GM19240 (cell line): ENCODE results near the gene TMEM120B.
"Not testable (repeated sequence)": the region's sequence is repeated elsewhere in the genome, so short reads cannot be mapped to it uniquely, and the experiment has no call there.

ENCODE experiments used
- DNase-seq: peaks from one replicate; pipeline ENCODE4 v3.0.0; 2011; ENCODE audit warnings: low spot score; ENCODE audit not compliant: insufficient read length

TMEM120B gene

GRCh38 chr12:121745545-121745944 is 33.0 kb downstream of the TMEM120B start:
- DNase-seq, result not testable (repeated sequence)

- no peak for DNase-seq
Measured at GRCh38 chr12:121748218-121748570, 35.6 kb downstream of the TMEM120B start.

GRCh38 chr12:121748571-121749265 is 36.2 kb downstream of the TMEM120B start:
- DNase-seq, result no peak

- no peak for DNase-seq
Measured at GRCh38 chr12:121749267-121749666, 36.7 kb downstream of the TMEM120B start.

GRCh38 chr12:121750507-121750955 is 38.0 kb downstream of the TMEM120B start:
- no peak for DNase-seq

- DNase-seq, result no peak
Measured at GRCh38 chr12:121751034-121751433, 38.5 kb downstream of the TMEM120B start.

GRCh38 chr12:121751749-121752351 is 39.3 kb downstream of the TMEM120B start:
- no peak for DNase-seq

DNA sequence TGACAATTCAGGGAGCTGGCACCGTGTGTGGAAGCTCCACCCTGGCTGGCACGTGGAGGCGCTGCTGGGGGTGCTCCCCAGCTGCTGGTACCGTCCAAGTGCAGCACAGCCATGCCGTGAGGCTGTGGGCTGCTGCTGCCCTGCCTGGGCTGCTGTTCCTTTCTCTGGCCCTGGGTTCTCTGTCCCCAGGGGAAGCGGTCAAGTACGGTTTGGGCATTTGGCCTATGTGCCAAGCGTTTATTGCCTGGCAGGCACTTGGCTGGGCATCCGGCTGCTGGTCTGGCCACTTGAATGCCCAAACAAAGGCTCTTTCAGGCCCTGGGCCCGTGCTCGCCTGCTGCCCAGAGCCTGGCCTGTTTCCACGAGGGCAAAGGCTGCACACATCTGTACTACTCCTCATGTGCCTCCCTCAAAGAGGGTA is 41.3 kb downstream of the TMEM120B start:
- DNase-seq, result no peak

- DNase-seq, result no peak
Measured at GRCh38 chr12:121754836-121755235, 42.3 kb downstream of the TMEM120B start.

- DNase-seq, result no peak
Measured at GRCh38 chr12:121755591-121755990, 43.0 kb downstream of the TMEM120B start.

GRCh38 chr12:121758536-121758935 is 46.0 kb downstream of the TMEM120B start:
- not testable (repeated sequence) for DNase-seq

- no peak for DNase-seq
Measured at GRCh38 chr12:121762269-121762668, 49.7 kb downstream of the TMEM120B start.

DNA sequence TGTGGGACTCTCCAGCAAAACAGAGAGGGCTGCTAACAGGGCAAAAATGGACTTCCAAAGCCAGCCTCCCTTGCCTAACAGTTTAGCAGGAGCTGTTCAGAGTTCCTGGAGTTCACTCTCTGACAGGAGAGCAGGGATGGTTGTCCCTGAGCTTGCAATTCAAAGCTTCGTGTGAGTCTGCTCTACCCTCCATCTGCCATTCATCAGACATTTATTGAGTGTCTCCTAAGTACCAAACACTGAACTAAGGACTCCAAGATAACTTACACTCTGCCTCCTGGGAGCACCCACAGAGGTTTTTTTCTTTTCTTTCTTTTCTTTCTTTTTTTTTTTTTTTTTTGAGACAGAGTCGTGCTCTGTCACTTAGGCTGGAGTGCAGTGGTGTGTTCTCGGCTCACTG is 52.3 kb downstream of the TMEM120B start:
- no peak for DNase-seq

GRCh38 chr12:121765573-121765972 is 53.0 kb downstream of the TMEM120B start:
- DNase-seq, result no peak

DNA sequence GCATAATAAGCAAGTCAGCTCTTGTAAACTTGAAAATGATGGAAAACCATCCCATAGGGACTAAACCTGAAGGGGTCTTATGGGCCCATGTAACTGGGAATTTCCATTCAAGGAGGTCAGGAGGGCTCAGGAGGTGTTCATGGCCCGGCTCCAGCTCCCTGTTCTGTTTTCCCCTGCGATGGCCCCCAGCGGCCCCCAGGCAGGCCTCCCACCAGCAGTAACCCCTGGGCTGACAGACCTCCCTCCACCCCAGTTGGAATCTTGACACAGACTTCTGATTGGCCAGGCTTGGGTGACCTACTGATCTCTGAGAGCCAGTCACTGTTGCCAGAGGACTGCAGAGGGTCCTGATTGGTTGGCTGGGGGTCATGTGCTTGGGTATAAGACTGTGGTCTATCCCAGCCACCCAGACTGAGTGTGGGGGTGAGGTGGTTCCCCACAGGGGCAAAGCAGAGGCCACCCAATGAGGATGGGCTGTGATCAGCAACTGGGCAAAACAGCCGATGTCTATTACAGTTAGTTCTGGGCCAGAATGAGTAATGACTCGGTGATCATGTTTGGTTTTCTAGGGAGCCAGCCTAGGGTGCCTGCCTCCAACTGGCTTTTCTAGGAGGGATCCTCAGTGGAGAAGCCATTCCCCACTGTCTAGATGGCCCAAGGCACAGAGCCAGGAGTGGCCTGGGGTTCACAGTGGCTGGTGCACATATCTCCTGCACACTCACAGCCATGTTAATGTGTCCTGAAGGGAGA is 53.9 kb downstream of the TMEM120B start:
- DNase-seq, result no peak

DNA sequence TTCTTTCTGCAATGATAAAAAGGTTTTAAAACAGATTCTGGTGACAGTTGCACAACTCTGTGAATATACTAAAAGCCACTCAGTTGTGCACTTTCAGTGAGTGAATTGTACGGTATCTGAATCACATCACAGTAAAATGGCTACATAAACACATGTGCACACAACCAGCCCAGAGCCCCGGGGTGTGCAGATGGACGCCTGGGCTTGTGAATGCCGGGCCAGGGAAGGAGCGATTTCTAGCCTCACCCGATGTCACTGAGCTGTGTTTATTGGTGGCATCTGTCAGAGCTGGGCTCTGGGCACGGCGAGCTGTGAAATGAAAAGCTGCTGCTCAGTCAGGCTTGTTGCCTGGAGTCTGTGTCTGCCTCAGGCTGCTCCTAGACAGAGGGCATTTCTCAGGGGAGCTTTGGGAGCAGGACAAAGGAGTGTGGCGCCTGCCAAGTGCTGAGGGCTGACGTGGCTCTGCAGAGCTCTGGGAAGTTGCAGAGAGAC is 55.0 kb downstream of the TMEM120B start:
- DNase-seq, result no peak

DNA sequence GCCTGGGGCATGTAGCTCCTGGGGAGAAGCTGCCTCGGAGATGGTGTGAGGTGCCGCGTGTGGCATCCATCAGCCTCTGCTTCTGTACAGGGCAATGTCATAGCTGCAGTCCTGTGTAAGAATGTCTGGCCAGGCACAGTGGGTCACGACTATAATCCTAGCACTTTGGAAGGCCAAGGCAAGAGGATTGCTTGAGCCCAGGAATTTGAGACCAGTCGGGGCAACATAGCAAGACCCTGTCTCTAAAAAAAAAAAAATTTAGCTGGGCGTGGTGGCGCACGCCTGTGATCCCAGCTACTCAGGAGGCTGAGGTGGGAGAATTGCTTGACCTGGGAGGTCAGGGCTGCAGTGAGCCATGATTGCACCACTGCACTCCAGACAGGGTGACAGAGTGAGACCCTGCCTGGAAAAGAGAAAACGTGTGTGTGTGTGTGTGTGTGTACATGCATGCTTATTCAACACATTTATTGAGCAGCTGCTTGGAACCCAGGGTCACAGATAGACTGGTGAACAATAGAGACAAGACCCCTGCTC is 56.8 kb downstream of the TMEM120B start:
- DNase-seq, result no peak

GRCh38 chr12:121769831-121770301 is 57.3 kb downstream of the TMEM120B start:
- no peak for DNase-seq

DNA sequence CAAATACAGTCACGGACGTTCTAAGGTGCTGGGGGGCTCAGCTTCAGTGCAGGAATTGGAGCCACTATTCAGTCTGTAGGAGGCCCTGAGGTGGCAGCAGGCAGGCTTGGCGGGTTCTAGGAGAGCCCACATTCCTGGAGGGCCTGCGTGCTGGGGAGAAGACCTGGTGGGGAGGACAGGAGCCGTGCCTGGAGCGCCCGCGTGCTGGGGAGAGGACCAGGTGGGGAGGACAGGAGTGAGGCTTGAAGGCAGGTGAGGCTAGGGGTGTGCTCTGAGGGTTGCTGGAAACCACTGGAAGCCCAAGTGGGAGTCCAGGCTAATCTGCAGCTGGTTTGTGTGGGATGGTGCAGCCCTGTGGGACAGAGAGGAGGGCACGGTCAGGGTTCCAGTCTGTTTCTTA is 57.8 kb downstream of the TMEM120B start:
- DNase-seq, result no peak

DNA sequence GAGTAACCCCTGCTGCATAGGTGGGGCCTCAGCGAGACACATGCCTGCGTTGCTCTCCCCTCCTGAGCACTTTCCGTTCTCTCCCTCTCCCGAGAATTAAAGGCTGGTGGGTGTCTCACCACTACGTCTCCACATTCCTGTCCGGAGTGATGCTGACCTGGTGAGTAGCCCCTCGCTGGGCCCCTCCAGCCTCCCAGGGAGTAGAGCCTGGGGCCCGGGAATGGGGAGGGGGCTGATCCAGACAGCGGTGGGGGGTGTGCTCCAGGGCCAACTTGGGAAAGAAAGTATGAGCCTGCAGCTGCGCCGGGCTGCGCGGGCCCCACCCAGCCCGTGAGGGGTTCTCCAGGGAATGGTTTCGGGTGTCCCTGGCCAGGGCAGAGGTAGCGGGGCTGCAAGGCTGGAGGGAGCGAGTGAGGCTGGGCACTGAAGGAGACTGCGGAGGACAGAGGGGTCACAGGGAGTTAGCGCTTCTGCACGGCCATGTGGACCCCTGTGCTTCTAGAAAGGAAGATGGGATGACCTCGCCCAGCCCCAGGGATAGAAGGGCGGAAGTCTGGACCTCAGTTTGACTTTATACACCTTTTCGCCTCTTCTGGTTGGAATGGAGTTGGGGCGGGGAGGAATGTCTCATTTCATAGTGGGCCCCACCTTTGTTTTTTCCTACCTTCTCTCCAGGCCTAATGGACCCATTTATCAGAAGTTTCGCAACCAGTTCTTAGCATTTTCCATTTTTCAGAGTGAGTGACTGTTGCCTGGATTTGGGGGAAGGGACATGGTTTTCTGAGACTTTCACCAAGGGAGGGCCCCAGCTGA is 58.5 kb downstream of the TMEM120B start:
- DNase-seq, result no peak
